NCI-H146 treated with DMSO at 0.1 percent for 48 hours (cell line): ENCODE results near the gene POLG2.
A peak's percentile ranks its signal among the peaks of the same experiment; 100 is the strongest.
"Not testable (repeated sequence)": the region's sequence is repeated elsewhere in the genome, so short reads cannot be mapped to it uniquely, and the experiment has no call there.

Experiments used
- DNase-seq: peaks from one replicate; lab custom pipeline; 2025; ENCODE audit not compliant: unreplicated experiment; lab: John Stamatoyannopoulos, UW

POLG2 gene

DNA sequence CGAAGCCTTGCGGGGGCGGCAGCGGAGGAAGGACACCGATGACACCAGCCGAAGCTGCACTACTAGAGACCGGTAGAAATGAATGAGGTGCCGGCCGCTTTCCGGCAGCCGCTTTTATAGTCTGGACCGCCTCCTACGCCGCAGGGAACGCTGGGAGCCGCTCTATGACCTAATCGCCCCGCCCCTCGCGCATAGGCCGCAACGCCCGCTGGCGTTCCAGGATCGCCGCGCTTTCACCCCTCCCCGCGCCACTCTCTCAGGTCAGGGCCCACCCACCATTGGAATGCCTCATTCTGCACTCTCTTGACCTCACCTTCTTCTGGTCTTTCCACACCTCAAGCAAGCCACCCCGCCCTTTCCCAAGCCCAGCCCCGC is 9.3 kb upstream of the POLG2 start, which contains the start of gene DDX5:
DDX5 (minus strand) TSS at position 89 of the 375 bp plus-strand sequence. CDS start 170 bp downstream, outside the sequence.
- peak; percentile 93 for DNase-seq

DNA sequence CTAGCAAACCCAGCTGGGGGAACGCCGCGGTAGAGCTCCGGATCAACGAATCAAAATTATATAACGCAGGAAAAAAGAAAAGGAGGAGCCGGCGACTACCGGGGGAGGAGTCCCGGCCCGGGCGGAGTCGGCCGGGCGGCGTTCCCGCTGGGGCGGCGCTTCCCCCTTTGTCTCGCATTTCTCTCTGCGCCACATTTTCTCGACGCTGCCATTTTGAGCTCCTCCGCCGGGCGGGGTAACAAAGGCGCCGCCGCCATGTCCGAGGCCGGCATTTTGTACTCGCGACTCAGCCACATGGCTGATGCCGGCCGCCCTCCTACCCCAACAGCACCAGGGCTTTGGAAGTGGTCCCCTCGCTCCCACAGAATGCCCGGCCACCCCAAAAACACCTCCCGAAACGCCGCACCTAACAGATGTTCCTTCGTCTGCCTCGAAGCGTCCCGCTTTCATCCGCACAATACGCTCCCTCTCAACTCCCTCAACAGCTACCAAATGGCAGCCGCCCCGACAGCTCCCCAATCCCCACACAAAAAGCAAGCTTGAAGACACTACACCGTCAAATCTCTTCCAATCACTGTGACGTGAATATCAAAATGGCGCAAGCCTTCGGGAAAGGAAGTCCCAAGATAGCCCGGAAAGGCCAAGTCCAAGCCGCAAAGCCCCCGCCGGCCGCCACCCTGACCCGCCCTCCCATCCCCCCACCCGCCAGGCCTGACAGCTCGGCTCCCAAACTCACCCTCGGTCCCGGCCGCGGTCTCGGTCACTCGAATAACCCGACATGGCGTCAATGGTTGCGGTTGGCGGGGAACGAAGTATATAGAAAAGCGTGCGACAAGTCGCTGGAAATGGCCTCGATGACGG is 8.7 kb upstream of the POLG2 start:
- peak; percentile 77 for DNase-seq

DNA sequence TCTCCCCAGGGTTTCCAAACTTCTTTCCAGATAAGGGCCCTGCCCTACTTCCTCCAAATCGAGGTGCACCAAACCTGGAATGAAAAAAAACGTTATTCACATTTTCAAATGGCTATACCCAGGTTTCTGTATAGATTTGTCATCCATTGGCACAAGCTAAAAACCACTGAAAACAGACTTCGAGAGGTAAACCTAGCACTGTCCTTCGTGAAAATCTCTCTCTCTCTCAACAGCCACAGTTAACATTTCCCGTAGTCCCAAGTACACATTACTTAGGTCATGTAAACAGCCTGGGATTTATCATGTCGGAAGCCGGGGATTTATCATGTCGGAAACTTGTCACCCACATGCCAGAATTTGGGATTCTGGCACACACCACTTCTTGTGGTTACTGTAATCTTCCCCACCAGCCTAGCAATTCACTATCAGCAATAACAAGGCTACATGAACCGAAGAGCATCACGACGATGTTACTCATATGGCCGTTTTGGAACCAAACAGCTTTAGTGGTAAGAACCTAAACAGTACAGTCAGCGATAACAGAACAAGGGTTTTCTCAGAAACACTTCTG is 8.0 kb upstream of the POLG2 start:
- no peak for DNase-seq

DNA sequence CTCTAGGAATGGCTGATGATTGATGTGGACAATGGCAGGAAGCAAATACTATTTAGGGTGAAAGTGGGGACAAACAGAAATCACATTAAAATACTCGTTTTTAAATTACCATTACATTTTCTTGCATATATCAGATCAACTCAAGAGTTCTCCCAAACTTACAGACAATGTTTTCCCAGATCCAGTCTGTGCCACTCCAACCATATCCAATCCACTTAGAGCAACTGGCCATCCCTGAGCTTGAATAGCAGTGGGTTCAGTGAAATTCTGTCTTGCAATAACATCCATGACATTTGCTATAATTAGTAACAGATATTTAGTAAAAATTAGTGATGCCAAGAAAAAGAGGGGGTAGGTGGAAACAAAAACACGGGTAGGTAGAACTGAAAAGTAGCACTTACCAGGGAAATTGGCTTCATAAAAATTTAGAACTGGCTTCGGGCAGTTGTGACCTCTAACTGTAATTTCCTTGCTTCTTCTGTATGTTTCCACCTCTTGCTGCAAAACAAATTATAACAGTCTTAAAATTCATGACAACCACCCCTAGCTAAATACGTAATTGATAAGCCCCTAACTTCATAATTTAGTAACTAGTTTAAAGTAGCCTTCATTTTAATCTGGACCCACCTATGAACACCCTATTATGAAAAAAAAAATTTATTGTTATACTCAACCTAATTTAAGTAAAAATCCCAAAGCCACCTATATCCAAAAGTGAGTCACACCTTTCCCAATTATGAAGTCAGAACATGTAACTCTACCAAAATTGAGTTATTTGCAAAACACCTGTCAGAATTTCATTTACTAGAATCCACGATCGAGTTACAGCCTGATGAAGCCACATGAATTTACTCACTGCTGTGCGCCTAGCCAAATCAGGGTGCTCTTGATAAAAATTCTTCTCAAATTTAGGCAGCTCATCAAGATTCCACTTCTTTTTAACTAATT is 7.2 kb upstream of the POLG2 start:
- DNase-seq, result no peak

DNA sequence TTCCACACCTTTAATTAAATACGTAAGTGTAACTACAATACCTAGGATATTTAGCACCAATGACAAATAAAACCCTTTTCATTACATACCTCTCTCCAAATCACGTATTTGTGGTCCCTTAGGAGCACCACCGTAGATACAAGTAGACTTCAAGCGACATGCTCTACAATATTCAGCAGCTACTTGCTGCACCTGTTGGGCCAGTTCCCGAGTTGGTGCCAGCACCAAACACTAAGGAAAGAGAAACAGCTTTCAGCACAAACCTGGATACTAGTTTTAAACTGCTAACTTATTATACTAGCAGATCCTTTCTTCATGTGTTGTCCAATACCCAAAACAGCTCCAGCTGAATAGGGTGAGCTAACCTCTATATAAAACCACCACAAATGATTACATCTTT is 6.5 kb upstream of the POLG2 start:
- no peak for DNase-seq

DNA sequence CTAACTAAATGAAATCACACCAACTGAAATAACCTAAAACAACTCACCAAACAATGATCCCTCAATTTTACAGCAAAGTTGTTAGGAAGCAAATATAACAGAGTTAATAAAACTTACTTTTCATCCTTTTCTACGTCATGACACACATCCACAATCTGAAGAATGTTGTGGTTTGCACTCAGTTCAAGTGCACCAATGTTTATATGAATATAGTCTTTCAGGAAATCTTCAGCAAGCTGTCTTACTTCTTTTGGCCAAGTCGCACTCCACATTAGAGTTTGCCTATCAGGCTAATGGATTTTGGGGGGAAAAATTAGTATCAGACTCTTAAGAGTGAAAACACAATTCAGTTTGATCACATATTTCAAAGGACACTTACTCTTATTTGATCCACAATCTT is 6.0 kb upstream of the POLG2 start:
- DNase-seq, result no peak

DNA sequence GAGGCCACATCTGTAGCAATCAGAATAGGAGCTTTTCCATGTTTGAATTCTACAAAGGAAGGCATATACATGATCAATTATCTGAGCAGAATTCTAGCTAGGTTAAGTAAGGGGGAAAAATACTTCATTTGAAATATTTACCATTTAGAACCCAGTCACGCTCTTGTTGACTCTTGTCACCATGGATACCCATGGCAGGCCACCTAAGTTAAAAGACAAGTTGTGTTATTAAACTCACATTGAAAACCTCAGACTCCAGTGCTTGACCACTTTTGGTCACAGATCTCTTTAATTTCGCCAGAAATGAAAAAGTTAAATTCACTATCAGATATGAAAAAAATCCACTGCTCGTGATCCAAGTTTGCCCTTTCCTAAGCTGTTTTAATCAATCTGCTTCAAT is 5.2 kb upstream of the POLG2 start:
- no peak for DNase-seq

DNA sequence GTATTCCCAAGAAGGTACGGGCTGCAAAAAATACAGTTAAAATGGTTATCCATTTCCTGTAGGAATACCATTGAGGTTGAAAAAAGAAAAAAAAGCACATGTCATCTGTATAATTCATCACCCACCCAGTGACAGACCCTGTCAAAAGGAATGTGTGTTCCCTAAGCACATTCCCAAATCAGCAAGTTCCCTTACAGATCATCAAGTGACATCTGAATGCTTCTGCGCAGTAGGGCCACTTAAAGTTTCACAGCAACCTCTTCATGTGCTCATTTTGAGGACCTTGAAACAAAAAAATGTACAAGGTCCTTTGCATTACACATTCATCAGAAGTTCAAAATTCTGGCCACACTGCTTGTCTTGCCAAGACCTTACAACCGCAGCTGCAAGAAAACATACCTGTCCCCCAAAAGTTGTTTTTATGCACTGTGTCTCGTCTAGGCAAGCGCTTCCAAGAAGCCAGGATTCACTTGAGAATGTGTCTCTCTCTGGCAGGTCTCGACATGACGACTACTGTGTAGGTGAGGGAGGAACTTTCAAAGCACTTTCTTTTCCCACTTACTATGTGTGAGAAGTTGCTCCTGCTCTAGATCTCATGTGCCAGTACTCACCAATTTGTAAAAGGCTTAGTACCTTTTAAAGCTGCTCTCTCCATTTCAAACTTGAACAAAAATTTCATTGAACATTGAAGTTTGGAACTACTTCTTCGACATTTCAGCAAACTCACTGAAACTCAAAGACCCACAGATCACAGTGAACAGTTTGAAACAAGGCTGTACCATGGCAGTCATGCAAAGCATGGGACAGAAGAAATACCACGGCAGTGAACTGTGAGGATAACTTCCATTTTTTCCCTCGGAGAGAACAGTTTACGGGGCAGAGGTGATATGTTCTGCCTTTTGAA is 4.3 kb upstream of the POLG2 start:
- DNase-seq, result no peak

DNA sequence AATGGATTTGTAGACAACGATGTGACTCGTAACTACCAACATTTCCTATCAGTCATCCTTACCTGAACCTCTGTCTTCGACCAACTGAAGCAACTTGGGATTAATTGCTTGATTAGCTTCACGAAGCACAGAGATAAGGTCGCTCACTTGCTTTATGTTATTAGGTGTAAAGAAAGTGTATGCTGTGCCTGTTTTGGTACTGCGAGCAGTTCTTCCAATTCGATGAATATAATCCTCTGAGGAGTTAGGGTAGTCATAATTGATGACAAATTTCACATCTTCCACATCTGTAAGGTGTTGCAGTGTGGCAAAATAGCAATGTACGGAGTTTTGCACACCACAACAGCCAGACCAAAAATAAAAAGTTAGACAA is 3.6 kb upstream of the POLG2 start:
- DNase-seq, result no peak

DNA sequence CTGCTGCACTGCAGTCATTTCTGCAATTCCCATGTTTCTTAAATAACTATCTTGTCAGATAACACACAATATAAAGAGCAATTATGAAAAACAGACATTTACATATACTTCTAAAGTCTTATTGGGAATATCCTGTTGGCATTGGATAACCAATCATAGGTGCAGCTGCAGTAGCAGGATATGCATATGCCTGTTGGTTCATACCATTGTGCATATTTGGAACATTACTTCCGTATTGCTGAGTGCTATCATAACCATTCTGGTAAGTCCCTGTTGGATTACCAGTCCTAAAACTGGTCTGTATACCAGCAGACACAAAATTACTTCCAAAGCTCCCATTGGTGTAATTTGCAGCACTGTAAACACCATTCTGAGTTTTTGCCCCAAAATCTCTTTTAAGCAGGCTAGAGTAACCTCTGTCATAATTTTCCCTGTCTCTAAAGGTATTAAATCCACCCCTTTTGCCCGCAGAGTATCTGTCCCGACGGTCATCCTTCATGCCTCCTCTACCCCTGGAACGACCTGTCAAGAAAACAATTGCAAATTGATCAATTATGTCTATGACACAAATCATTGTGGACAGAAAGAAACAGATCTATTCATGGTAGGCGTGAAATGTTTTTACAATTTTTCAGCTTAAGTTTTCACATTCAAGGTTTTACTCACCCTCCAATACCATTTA is 3.1 kb upstream of the POLG2 start:
- DNase-seq, result no peak

DNA sequence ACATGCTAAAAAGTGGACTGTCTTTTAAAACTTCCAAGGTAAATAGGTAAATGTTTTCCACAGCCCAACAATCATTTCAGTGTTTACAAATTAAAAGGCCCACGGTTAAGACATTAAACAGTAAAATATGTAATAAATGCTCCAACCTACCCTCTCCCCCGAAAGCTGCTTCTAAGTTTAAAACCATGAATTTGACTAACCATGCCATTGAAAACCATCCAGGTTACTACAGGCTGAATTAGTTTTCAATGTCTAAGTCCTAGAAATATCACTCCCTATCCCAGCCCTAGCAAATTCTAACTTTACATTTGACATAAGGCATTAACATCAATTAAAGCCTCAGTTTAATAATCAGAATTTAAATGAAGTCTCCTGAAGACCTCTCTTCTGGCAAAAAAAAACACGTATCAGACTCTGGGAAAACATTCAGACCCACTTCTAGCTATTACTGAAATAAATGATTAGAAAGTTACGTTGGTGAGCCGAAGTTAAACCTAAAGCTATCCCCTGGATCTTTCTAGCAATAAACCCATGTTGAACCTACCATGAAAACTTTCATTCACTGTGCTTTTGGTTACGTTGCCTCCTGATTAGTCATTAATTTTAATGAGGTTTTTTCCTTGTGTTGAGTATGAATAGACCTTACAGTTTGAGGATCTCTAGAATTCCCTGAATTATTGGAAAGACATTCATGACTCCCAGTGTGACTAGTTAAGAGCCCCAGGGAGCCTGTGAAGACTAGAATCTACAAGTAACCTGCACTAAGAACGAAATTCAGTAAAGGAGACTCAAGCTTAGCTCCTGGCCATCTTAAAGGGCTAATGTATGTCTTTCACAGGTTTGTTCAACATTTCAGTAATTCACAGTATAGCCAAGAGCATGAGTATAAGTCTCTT is 1.7 kb upstream of the POLG2 start:
- no peak for DNase-seq

DNA sequence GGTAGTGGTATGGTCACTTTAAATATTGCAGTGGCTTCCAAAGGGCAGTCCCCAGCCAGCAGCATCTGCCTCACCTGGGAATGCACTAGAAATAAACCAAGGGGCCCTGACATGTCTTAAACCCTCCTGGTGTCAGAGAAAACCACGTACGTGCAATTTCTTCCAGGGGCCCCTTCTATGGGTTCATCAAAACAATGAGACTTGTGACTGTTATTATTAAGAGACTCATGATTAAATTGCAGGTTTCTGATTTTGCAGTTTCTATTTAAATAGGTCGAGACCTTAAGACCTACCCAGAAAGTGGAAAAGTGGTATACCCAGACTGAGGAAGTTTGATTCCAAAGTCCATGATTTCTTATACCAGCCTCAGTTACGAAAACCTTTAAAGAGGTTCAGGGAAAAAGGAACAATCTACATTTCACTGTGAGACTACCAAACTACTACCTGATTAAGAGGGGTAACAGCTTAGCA is 746 bp upstream of the POLG2 start:
- no peak for DNase-seq

DNA sequence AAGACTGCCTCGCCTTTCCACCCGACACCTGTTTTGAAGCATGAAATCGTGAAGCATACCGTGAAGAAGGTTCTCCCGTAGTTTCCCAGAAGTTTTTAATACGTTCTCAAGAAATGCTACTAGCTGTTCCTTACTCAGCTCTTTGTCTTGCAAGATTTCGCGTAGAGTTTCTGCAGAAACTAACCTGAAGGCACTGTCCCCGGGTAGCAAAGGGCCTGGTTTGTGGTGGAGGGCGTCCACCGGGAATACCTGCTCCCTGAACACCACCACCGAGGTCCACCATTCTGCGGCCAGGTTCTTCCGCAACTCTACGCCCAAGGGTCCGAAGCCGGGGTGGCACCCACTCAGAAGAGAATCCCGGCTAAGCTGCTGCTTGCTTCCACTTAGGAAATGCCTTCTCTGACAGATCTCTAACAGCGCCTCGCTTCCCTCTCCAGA is 487 bp downstream of the POLG2 start:
- no peak for DNase-seq

DNA sequence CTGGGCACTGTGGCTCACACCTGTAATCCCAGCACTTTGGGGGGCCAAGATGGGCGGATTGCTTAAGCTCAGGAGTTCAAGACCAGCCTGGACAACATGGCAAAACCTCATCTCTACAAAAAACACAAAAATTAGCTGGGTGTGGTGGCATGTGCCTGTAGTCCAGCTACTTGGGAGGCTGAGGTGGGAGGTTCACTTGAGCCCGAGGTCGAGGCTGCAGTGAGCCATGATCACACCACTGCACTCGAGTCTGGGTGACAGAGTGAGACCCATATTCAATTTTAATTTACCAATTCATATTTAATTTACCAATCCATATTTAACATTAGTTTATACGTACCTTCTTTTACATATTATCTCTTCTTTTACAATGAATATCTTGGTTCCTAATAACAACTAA is 1.6 kb downstream of the POLG2 start:
- not testable (repeated sequence) for DNase-seq

DNA sequence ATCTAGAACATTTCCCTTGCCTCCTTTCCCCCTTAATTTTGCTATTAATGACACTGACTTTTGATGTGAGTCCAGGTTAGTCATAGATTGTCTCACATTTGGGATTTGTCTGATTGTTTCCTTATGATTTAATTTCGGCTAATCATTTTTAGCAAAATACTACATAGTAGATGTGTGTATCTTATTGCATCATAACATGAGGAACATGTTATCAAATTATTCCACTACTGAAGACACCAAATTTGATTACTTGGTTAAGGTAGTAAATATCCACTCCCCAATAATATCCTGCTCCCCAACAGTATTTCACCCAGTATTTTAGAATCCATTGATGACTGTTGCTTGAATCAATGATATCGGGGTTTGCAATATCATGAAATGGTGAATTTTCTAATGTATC is 2.7 kb downstream of the POLG2 start:
- DNase-seq, result no peak

DNA sequence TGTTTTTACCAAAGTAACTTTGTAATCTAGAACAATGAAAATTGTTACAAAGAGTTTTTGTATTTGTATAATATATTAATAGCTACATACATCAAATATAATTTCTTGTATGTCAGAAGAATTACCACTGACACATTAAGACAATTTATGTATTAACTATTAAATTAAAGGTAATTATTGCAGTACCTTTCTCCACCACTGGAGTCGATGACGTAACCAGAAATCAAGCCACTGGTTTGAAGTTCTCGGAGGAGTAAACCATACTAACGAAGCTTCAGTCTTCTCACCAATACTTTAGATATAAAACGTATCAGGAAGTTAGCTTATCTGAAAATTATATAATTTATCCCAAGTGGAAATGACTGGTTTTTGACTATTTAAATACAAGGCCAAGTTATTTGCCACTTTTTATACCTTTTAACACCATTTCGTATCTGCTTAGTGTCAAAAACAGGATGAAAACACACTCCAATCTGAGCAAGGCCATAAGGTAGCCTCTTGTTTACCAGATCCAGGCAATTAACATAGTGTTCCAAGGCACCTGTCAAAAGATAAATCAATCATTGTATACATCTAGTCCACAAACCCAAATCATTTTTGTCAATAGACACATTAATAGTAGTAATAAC is 4.3 kb downstream of the POLG2 start:
- no peak for DNase-seq

DNA sequence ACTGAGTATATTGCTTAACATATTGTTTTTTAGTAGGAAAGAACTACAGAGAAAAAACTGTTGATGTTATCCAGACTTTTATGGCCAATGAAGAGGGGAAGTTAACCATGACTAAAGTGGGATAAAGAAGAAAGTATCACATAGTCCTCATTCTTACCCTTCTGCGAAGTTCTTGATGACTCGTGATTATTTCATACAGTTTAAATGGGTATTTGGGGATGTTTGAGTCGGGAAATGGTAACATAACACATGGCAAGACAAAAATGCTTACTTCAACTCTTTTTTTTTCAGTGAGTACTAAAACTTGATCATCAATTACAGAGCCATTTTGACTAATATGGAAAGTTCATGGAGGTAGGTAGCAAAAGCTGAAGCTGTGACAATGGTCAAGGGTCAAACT is 4.9 kb downstream of the POLG2 start:
- DNase-seq, result no peak
